GM23338 (cell line): ENCODE data around the gene GALNT5. TPM values are rescaled to one million over a fixed set of nuclear protein-coding genes. Genes with fewer than 3 reads are reported as not detected.

ENCODE experiments used
- ATAC-seq: fragments of 200-7000 bp; cut with Tn5 transposase; 3 replicates; pipeline ENCODE4 v1.9.1; 2020
- DNase-seq: peaks from one replicate; pipeline ENCODE4 v3.0.0-alpha.2; 2015; ENCODE audit warnings: low spot score
- H2AFZ ChIP-seq: fragments of 200-600 bp; sonication (generic); 2 replicates; pipeline ENCODE4 v1.8.0; 2016; ENCODE audit warnings: antibody characterized with exemption, mild to moderate bottlenecking, moderate library complexity
- H3F3A ChIP-seq: fragments of 200-600 bp; sonication (generic); replicated peaks from 2 replicates; pipeline ENCODE4 v1.8.0; 2017; ENCODE audit warnings: antibody characterized with exemption, mixed run types, low read depth
- H3K27ac ChIP-seq: fragments of 200-600 bp; sonication (generic); 2 replicates; pipeline ENCODE4 v1.6.1; 2016; ENCODE audit warnings: low read depth
- H3K27me3 ChIP-seq: fragments of 200-600 bp; sonication (generic); 2 replicates; pipeline ENCODE4 v1.8.0; 2016; ENCODE audit warnings: mild to moderate bottlenecking, mixed run types, moderate library complexity; ENCODE audit not compliant: insufficient read depth
- H3K36me3 ChIP-seq: fragments of 200-600 bp; sonication (generic); 2 replicates; pipeline ENCODE4 v1.8.0; 2016; ENCODE audit warnings: mild to moderate bottlenecking; ENCODE audit not compliant: insufficient read depth
- H3K4me1 ChIP-seq: fragments of 200-600 bp; sonication (generic); 2 replicates; pipeline ENCODE4 v1.8.0; 2016; ENCODE audit warnings: mild to moderate bottlenecking, moderate library complexity; ENCODE audit not compliant: insufficient read depth
- H3K4me2 ChIP-seq: fragments of 200-600 bp; sonication (generic); 2 replicates; pipeline ENCODE4 v1.7.1; 2017; ENCODE audit warnings: mixed run types
- H3K4me3 ChIP-seq: fragments of 200-600 bp; sonication (generic); 2 replicates; pipeline ENCODE4 v1.6.1; 2016; ENCODE audit warnings: mixed run types
- H3K79me2 ChIP-seq: fragments of 200-600 bp; sonication (generic); replicated peaks from 2 replicates; pipeline ENCODE4 v1.8.0; 2017; ENCODE audit warnings: mild to moderate bottlenecking; ENCODE audit not compliant: insufficient read depth
- H3K9me2 ChIP-seq: fragments of 200-600 bp; sonication (generic); 2 replicates; pipeline ENCODE4 v1.8.0; 2017; ENCODE audit not compliant: insufficient read depth
- H4K20me1 ChIP-seq: fragments of 200-600 bp; sonication (generic); replicated peaks from 2 replicates; pipeline ENCODE4 v1.8.0; 2017; ENCODE audit warnings: mild to moderate bottlenecking; ENCODE audit not compliant: insufficient read depth
- H3K27ac Mint-ChIP-seq: 2 replicates; pipeline ENCODE4 v1.8.0; 2020; ENCODE audit warnings: inconsistent platforms, mild to moderate bottlenecking, moderate library complexity, mixed read lengths
- H3K27me3 Mint-ChIP-seq: 3 replicates; pipeline ENCODE4 v1.8.0; 2022; ENCODE audit warnings: low read depth, mild to moderate bottlenecking, moderate library complexity, mixed read lengths, inconsistent platforms; ENCODE audit not compliant: insufficient read depth, poor library complexity
- H3K36me3 Mint-ChIP-seq: 3 replicates; pipeline ENCODE4 v1.8.0; 2021; ENCODE audit warnings: low read depth, mild to moderate bottlenecking, inconsistent platforms, moderate library complexity, mixed read lengths
- H3K4me1 Mint-ChIP-seq: 3 replicates; pipeline ENCODE4 v1.8.0; 2020; ENCODE audit warnings: mild to moderate bottlenecking, inconsistent platforms, mixed read lengths
- H3K4me3 Mint-ChIP-seq: 3 replicates; pipeline ENCODE4 v1.8.0; 2021; ENCODE audit warnings: moderate library complexity, mild to moderate bottlenecking, inconsistent platforms, mixed read lengths
- H3K9me3 Mint-ChIP-seq: 3 replicates; pipeline ENCODE4 v1.8.0; 2020; ENCODE audit warnings: moderate library complexity, mild to moderate bottlenecking, inconsistent platforms, mixed read lengths
- CREB1 ChIP-seq: fragments of 250-450 bp; sonication (Bioruptor Pico); IDR thresholded peaks from 2 replicates; pipeline ENCODE4 v1.5.0; 2020; ENCODE audit warnings: low read depth, mild to moderate bottlenecking, moderate library complexity
- CTCF ChIP-seq, 2 experiments: fragments of 200-600 bp in 1 of 2; sonication (generic) in 1 of 2; conservative IDR thresholded peaks; 2 replicates each; pipeline versions ENCODE4 v1.5.1 to v1.6.1; 2016 to 2017; ENCODE audit warnings: antibody characterized with exemption in 2 of 2, low read depth in 2 of 2, mild to moderate bottlenecking in 2 of 2, moderate library complexity in 1 of 2
- ETS1 ChIP-seq: IDR thresholded peaks from 2 replicates; pipeline ENCODE4 v1.6.1; 2016; ENCODE audit warnings: antibody characterized with exemption
- EZH2 ChIP-seq: fragments of 200-600 bp; sonication (generic); IDR thresholded peaks from one replicate; pipeline ENCODE4 v1.8.0; 2017; ENCODE audit warnings: antibody characterized with exemption, mild to moderate bottlenecking, low read depth; ENCODE audit not compliant: unreplicated experiment
- EZH2phosphoT487 ChIP-seq: fragments of 200-600 bp; sonication (generic); IDR thresholded peaks from one replicate; pipeline ENCODE4 v1.8.1; 2018; ENCODE audit warnings: antibody characterized with exemption; ENCODE audit not compliant: unreplicated experiment
- JUNB ChIP-seq: IDR thresholded peaks from one replicate; pipeline ENCODE4 v1.6.1; 2016; ENCODE audit warnings: antibody characterized with exemption; ENCODE audit not compliant: unreplicated experiment
- NANOG ChIP-seq: IDR thresholded peaks from 2 replicates; pipeline ENCODE4 v1.6.1; 2016; ENCODE audit warnings: antibody characterized with exemption, borderline replicate concordance
- POLR2AphosphoS5 ChIP-seq: IDR thresholded peaks from 2 replicates; pipeline ENCODE4 v1.6.1; 2016; ENCODE audit warnings: antibody characterized with exemption, low read depth
- REST ChIP-seq: IDR thresholded peaks from one replicate; pipeline ENCODE4 v1.6.1; 2018; ENCODE audit warnings: antibody characterized with exemption; ENCODE audit not compliant: unreplicated experiment
- STAT1 ChIP-seq: IDR thresholded peaks from one replicate; pipeline ENCODE4 v1.6.1; 2016; ENCODE audit warnings: antibody characterized with exemption; ENCODE audit not compliant: unreplicated experiment
- ZNF114 ChIP-seq: fragments of 250-450 bp; sonication (Bioruptor Pico); IDR thresholded peaks from 2 replicates; pipeline ENCODE4 v1.5.0; 2020; ENCODE audit warnings: mild to moderate bottlenecking, moderate library complexity
- ZNF331 ChIP-seq: fragments of 250-450 bp; sonication (Bioruptor Pico); IDR thresholded peaks from 2 replicates; pipeline ENCODE4 v1.5.0; 2020; ENCODE audit warnings: low read depth, mild to moderate bottlenecking, moderate library complexity
- ZNF462 ChIP-seq: fragments of 250-450 bp; sonication (Bioruptor Pico); IDR thresholded peaks from 2 replicates; pipeline ENCODE4 v1.5.0; 2020; ENCODE audit warnings: mild to moderate bottlenecking, moderate library complexity
- polyA plus RNA-seq: library from polyadenylated mRNA; unstranded; fragments of >200 nt; fragmentation: Nextera tagmentation; extraction: Ambion mirVana; gene quantifications from 2 replicates; pipeline ENCODE4 v1.2.1, GENCODE V29; 2016
- total RNA-seq: library from RNA; depleted of rRNA; stranded (reverse); fragments of >200 nt; shearing (Covaris generic); gene quantifications from 2 replicates; pipeline ENCODE4 v1.2.3, GENCODE V29; 2014

GALNT5 gene
- total and polyA plus RNA-seq, 2 experiments from 2014 or later, result 0.05 to 0.14 TPM

- ATAC-seq (no peak), DNase-seq (no peak)
- no peak overlapping the region for H3K27ac ChIP-seq
- no peaks in the 10 kb centered on the region for H3K36me3 ChIP-seq
- Mint-ChIP-seq H3K36me3 (no peaks in the 10 kb centered on the region), H3K4me3 (no peak overlapping the region), H3K27ac (no peak overlapping the region), H3K27me3 (peaks cover 1% of the 10 kb centered on the region), H3K9me3 (no peaks in the 10 kb centered on the region), H3K4me1 (peaks cover 11% of the 10 kb centered on the region; the same call in 2 of the 3 replicates)
- H3F3A ChIP-seq, result no peaks in the 10 kb centered on the region
- no peak overlapping the region for H3K4me3 ChIP-seq
- H3K79me2 ChIP-seq, result no peaks in the 10 kb centered on the region
- H4K20me1 ChIP-seq, result no peaks in the 10 kb centered on the region
- H3K27me3 ChIP-seq, result no peaks in the 10 kb centered on the region
- H3K9me2 ChIP-seq, result no peaks in the 10 kb centered on the region
- no peaks in the 10 kb centered on the region for H3K4me1 ChIP-seq
- no peak overlapping the region for H2AFZ ChIP-seq
- no peak overlapping the region for H3K4me2 ChIP-seq
- TF ChIP-seq ETS1 (no peak), CREB1 (CRISPR knock-in tag) (no peak), EZH2 (no peak), JUNB (no peak), NANOG (no peak), CTCF (conservative IDR thresholded peaks at IDR 0.05; ENCODE audit: low read depth in 2 of 2) (no peak), ZNF114 (no peak), ZNF462 (CRISPR knock-in tag) (no peak), ZNF331 (CRISPR knock-in tag) (no peak), POLR2AphosphoS5 (no peak), STAT1 (no peak), REST (no peak), EZH2phosphoT487 (no peak)
Observed at GRCh38 chr2:157303612-157304011, 46.1 kb downstream of the GALNT5 start.
